ENCODE data around the gene ZNF853. TPM values are rescaled to one million over a fixed set of nuclear protein-coding genes. Genes with fewer than 3 reads are reported as not detected.

The ZNF853 gene
- total and polyA plus RNA-seq, 8 donors = 1.6 to 30.9 (median 5.6) TPM

- 94 to 96% (median 95%) methylated on average over 7 to 21 of the region's 21 CpGs for WGBS, 5 donors
- H3K4me1 ChIP-seq = peaks cover 0 to 12% (median 7%) of the 10 kb centered on the region in 4 donors
- intact Hi-C loops (cut with DNase I; ENCODE audit: low total_unique reads) = no loop called here
- H3K36me3 ChIP-seq = peaks cover 53 to 96% (median 94%) of the 10 kb centered on the region in 4 donors
- no peaks in the 10 kb centered on the region for H3K9me3 ChIP-seq
- H3K4me3 ChIP-seq = no peak overlapping the region
- TF ChIP-seq POLR2A (IDR thresholded peaks at IDR 0.05) (no peak), POLR2AphosphoS5 (IDR thresholded peaks at IDR 0.05) (no peak), EP300 (IDR thresholded peaks at IDR 0.05) (no peak), CTCF (IDR thresholded peaks at IDR 0.05) (no peak)
- no peaks in the 10 kb centered on the region for H3K27me3 ChIP-seq
- DNase-seq = no peak
- no peak overlapping the region for H3K27ac ChIP-seq
Observed at GRCh38 chr7:6643915-6644625, 28.7 kb downstream of the ZNF853 start.

- Histone ChIP-seq H3K27me3 (no peaks in the 10 kb centered on the region), H3K27ac (no peak overlapping the region), H3K4me1 (peaks cover 0 to 6% (median 3%) of the 10 kb centered on the region in 4 donors), H3K36me3 (peaks cover 60 to 100% (median 98%) of the 10 kb centered on the region in 4 donors), H3K9me3 (no peaks in the 10 kb centered on the region), H3K4me3 (no peak overlapping the region)
- 93 to 97% (median 94%) methylated on average over 3 to 10 of the region's 10 CpGs for WGBS, 5 donors
- DNase-seq = no peak
- no peak for TF ChIP-seq POLR2A (IDR thresholded peaks at IDR 0.05)
- intact Hi-C loops (cut with DNase I; ENCODE audit: low total_unique reads) = no loop called here
Observed at GRCh38 chr7:6644728-6645127, 29.3 kb downstream of the ZNF853 start.

GRCh38 chr7:6646465-6646864, 31.1 kb downstream of the ZNF853 start:
- no peak for DNase-seq
- H3K4me1 ChIP-seq = no peaks in the 10 kb centered on the region
- no peak overlapping the region for H3K4me3 ChIP-seq
- H3K9me3 ChIP-seq = peaks cover 0 to 2% (median 0%) of the 10 kb centered on the region in 4 donors
- H3K27me3 ChIP-seq = no peaks in the 10 kb centered on the region
- H3K27ac ChIP-seq = no peak overlapping the region
- peaks cover 68 to 100% (median 100%) of the 10 kb centered on the region in 4 donors for H3K36me3 ChIP-seq
- WGBS, 5 donors = 79 to 84% (median 82%) methylated on average over 6 to 8 of the region's 8 CpGs
- no peak for TF ChIP-seq POLR2AphosphoS5 (IDR thresholded peaks at IDR 0.05)
- no peak for TF ChIP-seq EP300 (IDR thresholded peaks at IDR 0.05)
- TF ChIP-seq CTCF (IDR thresholded peaks at IDR 0.05) = no peak
- TF ChIP-seq POLR2A (IDR thresholded peaks at IDR 0.05) = no peak
- intact Hi-C loops (cut with DNase I; ENCODE audit: low total_unique reads) = no loop called here

GRCh38 chr7:6647080-6647479, 31.7 kb downstream of the ZNF853 start:
- no peak for DNase-seq
- H3K4me1 ChIP-seq = no peaks in the 10 kb centered on the region
- H3K9me3 ChIP-seq = peaks cover 0 to 8% (median 3%) of the 10 kb centered on the region in 4 donors
- 73 to 91% (median 84%) methylated on average over 8 of the region's 8 CpGs for WGBS, 5 donors
- no peak for TF ChIP-seq EP300 (IDR thresholded peaks at IDR 0.05)
- TF ChIP-seq POLR2A (IDR thresholded peaks at IDR 0.05) = no peak
- no peak for TF ChIP-seq POLR2AphosphoS5 (IDR thresholded peaks at IDR 0.05)
- no peak for TF ChIP-seq CTCF (IDR thresholded peaks at IDR 0.05)
- peaks cover 69 to 100% (median 100%) of the 10 kb centered on the region in 4 donors for H3K36me3 ChIP-seq
- H3K27ac ChIP-seq = no peak overlapping the region
- intact Hi-C loops (cut with DNase I; ENCODE audit: low total_unique reads) = no loop called here
- H3K4me3 ChIP-seq = no peak overlapping the region
- no peaks in the 10 kb centered on the region for H3K27me3 ChIP-seq

- Histone ChIP-seq H3K27me3 (no peaks in the 10 kb centered on the region), H3K27ac (no peak overlapping the region), H3K36me3 (peaks cover 69 to 100% (median 100%) of the 10 kb centered on the region in 4 donors), H3K9me3 (peaks cover 0 to 12% (median 5%) of the 10 kb centered on the region in 4 donors), H3K4me1 (no peaks in the 10 kb centered on the region), H3K4me3 (no peak overlapping the region)
- TF ChIP-seq POLR2A (IDR thresholded peaks at IDR 0.05) (no peak), EP300 (IDR thresholded peaks at IDR 0.05) (no peak), POLR2AphosphoS5 (IDR thresholded peaks at IDR 0.05) (no peak), CTCF (IDR thresholded peaks at IDR 0.05) (no peak)
- whole genome bisulfite sequencing, 5 donors = 82 to 95% (median 94%) methylated on average over 7 to 14 of the region's 14 CpGs
- intact Hi-C loops (cut with DNase I; ENCODE audit: low total_unique reads) = no loop called here
- DNase-seq = no peak
Observed at GRCh38 chr7:6647541-6647940, 32.1 kb downstream of the ZNF853 start.

Data from stomach (tissue), 9 donors.